ENCODE data around the gene STAT4. TPM values are rescaled to one million over a fixed set of nuclear protein-coding genes. Genes with fewer than 3 reads are reported as not detected.

STAT4 gene
- polyA plus RNA-seq (2014; cell fraction: cytosol; rRNA removed) = 0.42 and 0.83 TPM in 2 replicates
- polyA plus RNA-seq (2014; cell fraction: nucleus; rRNA removed) = 0.18 and 3.7 TPM in 2 replicates

- no peak for DNase-seq (ENCODE audit: low spot score)
Observed at GRCh38 chr2:191150600-191151330, at the start of gene STAT4. TSS of gene STAT4 (minus strand) at chr2:191150994. CDS start at chr2:191148203, 2,791 bp downstream.

DNA sequence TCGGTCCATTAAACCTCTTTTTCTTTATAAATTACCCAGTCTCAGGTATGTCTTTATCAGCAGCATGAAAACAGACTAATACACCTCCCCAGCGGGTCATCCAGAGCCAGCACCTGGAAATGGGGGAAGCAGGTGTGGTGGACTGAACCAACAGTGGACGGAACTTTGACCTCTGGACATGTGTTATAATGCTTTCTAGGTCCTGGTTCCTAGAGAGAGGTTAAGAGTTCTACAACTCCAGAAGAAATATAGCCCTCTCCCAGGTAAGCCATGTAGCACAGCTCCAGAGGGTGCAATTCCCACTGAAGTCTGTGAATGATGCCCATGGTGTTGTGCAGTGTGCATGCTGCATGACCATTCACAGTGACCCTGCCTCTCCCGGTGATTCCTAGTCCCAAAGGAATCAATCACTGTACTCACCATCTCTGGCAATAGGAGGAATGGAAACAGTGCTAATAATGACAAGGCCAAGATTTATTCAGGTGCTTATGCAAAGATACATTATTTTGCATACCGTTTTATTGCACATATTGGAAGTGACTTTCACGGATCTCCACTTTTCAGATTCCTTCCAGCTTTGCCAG, 49.2 kb upstream of the STAT4 start:
- no peak for DNase-seq (ENCODE audit: low spot score)

DNA sequence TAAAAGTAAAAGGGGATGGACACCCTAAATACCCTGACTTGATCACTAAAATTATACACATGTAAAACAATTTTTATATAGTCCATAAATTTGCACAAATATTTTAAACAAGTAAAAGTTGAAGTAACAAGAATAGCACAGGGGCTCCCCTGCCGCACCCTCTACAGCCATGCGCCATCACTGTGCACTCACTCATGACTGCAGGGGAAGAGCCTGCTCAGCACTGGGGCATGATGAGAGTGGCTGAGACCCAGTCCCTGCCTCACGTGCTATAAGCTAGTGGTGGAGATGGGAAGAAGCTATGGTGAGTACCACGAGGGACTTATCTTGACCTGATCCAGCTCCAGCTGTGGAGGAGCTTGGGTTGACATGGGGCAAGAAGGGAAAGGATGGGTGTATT, 47.5 kb upstream of the STAT4 start:
- DNase-seq (ENCODE audit: low spot score) = no peak

DNA sequence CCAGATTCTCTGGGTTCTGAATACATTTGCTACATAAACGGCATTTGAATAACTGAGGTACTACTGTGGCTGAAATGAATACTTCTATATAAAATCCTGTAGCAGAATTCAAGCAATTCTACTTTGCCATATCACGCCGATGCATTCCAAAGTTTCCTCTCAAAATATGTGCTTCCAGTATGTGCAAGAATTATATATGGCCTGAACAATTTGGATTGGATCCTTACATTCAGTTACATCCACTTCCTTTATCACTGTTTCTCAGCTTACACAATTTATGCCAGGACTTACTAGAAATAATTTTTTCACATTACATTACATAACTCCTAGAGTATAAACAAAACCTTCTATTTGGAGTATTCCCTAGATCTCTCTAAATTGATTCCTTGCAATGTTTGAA, 46.3 kb upstream of the STAT4 start:
- no peak for DNase-seq (ENCODE audit: low spot score)

- no peak for DNase-seq (ENCODE audit: low spot score)
Observed at GRCh38 chr2:191195021-191195420, 44.2 kb upstream of the STAT4 start.

DNA sequence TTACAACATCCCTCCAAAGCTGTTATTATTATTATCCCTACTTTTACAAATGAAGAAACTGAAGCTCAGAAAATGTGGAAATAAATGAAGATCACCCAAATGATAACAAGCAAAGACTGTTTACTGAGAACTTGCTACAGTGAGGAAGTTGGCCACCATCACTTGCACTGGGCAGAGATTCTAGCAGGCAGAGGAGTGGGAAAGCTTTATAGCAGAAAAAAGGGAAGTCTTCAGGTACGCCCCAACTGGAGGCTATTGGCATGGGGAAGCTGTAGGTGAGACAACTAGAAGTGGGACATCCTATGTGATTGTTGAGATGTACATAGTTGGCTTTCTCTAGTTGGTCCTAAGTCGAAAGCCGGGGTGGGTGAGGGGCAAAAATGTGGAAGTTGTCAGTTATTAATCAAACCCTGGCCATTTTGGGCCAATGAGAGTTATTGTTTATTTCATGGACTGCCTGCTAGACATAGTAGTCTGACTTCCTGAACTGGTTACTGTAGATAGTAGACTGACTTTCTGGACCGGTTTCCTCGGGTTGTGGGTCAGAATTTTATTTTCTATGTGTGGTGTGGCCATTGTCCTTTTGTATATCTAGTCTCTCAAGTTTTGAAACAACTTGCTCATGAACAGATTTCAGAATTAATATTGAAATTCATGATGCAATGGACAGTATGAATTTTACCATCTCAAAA, 40.2 kb upstream of the STAT4 start:
- no peak for DNase-seq (ENCODE audit: low spot score)

- no peak for DNase-seq (ENCODE audit: low spot score)
Observed at GRCh38 chr2:191190435-191190834, 39.6 kb upstream of the STAT4 start.

DNA sequence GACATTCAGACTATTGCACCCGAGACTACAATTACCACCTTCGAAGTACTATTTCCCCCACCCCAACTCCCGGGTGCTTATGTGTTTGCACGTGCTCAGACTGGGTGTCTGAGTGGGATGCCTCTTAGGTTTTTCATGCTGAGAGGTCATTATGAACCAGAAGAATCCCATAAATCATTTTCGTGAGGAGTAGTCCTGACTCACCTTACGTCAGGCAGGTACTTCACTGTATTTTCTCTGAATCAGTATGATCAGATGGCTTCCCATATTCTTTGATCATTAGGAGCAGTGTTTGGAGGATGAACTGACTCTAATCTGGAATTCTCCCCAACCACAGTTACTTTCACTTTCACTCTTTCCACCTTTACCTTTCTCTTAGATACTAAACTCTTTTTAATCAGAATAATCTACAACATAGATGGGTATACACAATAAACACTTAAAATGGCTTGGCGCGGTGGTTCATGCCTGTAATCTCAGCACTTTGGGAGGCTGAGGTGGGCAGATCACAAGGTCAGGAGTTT, 38.4 kb upstream of the STAT4 start:
- DNase-seq (ENCODE audit: low spot score) = no peak

- DNase-seq (ENCODE audit: low spot score) = no peak
Observed at GRCh38 chr2:191188550-191189093, 37.8 kb upstream of the STAT4 start.

DNA sequence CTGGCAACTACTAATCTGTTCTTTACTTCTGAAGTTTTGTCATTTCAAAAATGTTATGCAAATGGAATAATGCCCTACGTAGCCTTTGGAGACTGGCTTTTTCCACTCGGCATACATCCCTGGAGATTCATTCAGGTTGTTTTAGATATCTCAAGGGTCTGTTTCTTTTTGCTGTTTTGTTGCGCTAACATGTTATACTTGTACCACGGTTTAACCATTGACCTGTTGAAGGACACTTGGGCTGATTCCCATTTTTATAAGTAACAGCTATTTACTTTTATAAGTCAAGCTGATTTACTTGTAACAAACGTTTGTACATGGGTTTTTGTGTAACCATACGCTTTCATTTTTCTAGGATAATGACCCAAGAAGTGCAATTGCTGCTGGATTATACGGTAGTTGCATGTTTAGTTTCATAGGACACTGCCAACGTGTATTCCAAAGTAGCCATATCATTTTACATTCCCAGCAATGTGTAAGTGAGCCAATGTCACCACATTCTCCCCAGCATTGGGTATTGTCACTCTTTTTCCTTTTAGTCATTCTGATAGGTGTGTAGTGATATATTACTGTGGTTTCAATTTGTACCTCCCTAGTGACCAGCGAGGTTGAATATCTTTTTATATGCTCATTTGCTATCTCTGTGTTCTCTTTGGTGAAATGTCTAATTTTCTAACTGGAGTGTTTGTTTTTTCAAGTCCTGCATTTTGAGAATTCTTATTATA, 36.5 kb upstream of the STAT4 start:
- no peak for DNase-seq (ENCODE audit: low spot score)

GRCh38 chr2:191184457-191184856, 33.7 kb upstream of the STAT4 start:
- no peak for DNase-seq (ENCODE audit: low spot score)

DNA sequence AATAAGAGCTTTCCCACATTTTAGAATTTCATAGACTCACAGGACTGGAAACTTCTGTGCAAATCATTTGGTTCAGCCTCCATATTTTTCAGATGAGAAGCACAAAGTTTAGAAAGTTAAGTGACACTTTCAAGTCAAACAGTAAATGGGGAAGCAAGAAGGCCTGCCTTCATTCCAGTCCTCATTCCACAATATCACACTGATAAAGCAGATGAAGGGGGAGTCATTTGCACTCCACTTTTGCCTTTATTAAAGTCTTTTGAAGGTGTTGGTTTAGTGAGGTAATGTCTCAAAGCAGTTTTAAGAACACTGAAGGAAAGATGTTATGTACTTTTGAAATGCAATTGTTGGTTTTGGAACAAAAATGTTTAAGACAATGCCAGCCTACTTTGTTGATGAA, 32.7 kb upstream of the STAT4 start:
- DNase-seq (ENCODE audit: low spot score) = no peak

GRCh38 chr2:191183081-191183480, 32.3 kb upstream of the STAT4 start:
- no peak for DNase-seq (ENCODE audit: low spot score)

DNA sequence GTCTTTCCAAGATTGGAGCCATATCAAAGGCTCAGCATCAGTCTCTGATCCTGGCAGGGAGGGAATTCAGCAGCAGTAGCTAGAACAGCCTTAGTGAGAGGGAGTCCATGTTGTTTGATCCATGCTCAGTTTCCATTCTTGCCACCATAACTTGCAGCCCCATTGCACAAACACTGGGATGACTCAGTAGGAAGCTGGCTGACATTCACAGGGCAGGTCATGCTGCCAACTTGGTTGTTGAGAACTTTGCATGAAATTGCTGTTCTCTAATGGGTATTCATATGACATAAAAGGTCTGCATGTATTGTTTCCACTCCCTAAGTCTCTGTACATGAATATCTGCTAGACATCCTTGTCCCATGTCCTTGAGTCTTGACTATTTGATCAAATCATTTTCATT, 29.9 kb upstream of the STAT4 start:
- no peak for DNase-seq (ENCODE audit: low spot score)

DNA sequence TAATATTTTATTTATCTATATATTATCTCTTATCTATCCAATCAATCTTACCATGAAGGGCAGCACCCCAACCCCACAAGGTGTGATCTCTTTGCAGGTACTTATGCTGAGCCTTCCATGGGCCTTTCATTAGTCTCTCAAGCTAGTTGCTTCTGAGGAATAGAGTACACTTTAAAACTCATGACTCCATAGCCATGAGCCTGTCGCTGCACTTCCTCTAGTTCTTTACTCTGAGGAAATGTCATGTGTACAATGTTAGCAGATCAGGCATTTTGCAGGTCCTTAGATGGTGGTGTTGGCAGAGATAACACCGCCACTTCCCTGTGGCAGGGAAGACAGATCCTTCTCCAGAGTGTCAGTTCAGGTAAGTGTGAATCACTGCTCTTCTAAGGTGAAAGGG, 29.5 kb upstream of the STAT4 start:
- no peak for DNase-seq (ENCODE audit: low spot score)

DNA sequence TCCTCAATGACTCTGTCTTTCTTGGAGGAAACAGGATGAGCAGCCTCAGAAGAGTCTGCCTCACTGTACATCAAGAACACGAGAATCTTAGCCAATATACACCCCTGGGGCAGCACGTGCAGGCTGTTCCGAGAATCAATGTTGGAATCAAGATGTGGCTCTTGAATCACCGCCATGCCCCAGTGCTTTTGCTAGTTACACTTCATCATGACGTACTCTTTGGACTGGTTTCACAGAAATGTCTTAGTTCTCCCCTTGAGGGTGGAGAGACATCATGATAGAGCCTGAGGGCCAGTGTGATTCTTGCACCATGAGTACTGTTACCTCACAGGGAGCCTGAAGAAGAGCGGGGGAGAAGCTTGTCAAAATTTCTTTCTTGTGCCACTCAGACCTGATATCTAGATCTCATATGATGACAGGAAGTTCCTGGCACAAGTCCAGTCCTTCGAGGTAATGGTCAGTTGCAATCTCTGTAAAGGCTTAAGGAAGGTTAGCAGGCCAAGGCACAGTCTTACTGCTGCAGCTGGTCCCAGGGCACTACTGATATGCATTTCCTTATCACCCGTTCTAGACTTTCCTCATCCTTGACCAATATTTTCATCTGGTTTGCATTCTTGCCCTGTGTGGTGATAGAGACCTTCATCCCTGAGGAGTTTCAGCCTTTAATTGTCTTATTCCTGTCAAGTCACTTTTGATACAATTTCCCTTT, 28.2 kb upstream of the STAT4 start:
- no peak for DNase-seq (ENCODE audit: low spot score)

GRCh38 chr2:191177751-191178736, 27.2 kb upstream of the STAT4 start:
- DNase-seq (ENCODE audit: low spot score) = no peak

GRCh38 chr2:191176801-191177438, 26.1 kb upstream of the STAT4 start:
- DNase-seq (ENCODE audit: low spot score) = no peak

DNA sequence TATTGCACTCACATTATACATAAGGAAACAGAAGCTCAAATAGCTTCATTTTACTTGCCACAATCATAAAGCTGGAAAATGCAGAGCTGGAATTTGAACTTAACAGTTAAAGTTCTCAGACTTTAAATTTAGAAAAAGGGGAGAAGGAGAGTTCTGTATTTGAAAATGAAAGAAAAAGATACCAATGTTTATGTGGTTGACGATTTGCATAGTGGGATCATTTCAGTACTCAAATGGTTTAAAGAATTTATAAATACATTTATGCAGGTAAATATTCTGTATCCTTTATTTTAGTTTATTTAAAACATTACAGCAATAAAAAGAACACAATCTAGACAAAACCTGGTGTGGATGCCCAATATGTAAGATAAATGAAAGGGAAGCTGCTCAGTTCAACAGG, 25.5 kb upstream of the STAT4 start:
- no peak for DNase-seq (ENCODE audit: low spot score)

Data from SK-N-DZ (cell line).